Stimulated activated CD8-positive, alpha-beta memory T cell treated with anti-CD3 and anti-CD28 coated beads, Interleukin-7, amount 100 ng/mL, for 48 hours (primary cell): ENCODE measurements around the gene MEOX1.
"Not testable (repeated sequence)": the region's sequence is repeated elsewhere in the genome, so short reads cannot be mapped to it uniquely, and the experiment has no call there.

Experiments
- DNase-seq, 2 donors: peaks; one replicate each; pipeline ENCODE4 v3.0.0-alpha.2; 2020; ENCODE audit warnings: low read depth in 1 of 2; ENCODE audit errors: extremely low read depth in 1 of 2

MEOX1 gene

DNA sequence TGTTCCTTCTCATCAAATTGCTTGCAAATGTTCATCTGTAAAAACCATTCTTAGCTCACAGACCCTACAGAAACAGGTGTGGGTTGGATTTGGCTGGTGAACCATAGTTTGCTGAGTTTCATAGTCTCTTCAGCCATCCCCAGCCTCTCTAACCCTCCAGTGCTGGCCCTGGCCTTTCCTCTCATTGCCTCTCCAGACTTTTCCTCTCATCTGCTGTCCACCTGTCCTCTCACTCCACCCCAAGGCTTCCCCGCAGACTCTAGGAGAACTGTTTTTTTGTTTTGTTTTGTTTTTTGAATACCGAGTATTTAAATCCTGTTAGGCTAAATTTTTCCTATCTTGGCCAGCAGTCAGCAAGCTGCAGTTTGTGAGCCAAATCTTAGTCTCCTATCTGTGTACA lies 41.1 kb downstream of the MEOX1 start:
- DNase-seq, result no peak

DNA sequence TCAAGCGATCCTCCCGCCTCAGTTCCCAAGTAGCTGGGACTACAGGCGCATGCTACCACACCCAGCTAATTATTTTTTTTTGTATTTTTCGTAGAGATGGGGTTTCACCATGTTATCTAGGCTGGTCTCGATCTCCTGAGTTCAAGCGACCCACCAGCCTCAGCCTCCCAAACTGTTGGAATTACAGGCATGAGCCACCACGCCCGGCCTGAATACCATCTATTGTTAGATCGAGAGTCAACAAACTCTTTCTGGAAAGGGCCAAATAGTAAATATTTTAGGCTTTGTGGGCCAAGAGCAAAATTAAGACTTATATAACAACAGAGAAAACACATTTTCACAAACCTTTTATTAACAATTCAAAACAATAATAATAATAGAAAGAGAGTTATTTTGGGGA lies 41.6 kb downstream of the MEOX1 start:
- no peak for DNase-seq

DNA sequence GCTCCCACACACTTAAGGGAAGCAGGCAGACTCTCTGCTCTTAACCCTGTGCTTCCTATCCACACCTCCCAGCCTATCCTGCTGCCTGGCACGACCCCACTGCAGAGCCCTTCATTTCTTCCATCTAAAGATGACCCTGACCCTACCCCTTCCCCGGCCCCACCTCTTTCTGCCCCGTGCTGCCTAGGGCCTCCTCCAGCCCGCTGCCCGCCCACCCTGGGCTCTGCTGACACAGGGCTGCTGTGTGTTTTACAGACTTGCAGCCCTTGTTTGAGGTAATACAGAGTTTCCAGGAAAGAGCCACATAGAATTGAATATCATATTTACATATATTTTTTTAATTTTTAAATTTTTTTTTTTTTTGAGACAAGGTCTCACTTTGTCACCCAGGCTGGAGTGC lies 42.0 kb downstream of the MEOX1 start:
- no peak for DNase-seq

DNA sequence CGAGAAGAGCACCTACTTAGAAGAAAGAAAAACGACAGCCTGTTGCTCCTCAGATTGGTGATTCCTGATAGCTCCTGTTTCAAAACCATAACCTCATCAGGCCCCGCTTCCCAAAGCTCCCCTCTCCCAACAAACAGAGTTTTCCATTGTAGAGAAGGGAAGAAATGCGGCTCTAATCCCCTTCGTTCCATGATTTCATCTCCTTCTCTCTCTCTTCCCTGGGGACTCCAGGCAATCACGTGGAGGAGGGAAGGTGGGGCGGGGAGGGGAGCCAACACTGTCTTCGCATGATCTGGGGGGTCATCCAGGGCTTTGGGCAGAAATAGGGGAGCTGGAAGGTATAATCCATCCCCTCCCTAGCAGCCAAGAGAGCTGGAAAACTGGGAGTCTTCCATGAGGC lies 43.4 kb downstream of the MEOX1 start:
- DNase-seq, result no peak

DNA sequence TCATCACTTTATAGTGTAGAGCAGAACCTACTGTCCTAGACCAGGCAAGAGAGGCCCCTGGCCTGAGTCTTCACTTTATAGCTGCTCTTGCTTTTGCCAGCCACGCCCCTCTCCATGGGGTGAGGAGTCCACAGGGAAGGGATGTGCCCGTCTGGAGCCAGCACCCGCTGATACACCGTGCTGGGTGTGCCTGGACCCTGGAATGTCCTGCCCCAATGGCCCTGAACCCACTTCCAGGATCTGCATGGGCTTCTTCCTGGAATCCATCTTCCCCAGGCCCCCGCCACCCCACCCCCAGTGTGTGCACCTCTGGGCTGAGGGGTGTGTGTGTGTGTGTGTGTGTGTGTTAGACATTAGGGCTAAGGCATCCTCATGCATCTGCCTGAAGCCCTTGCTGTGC lies 44.9 kb downstream of the MEOX1 start:
- no peak for DNase-seq

DNA sequence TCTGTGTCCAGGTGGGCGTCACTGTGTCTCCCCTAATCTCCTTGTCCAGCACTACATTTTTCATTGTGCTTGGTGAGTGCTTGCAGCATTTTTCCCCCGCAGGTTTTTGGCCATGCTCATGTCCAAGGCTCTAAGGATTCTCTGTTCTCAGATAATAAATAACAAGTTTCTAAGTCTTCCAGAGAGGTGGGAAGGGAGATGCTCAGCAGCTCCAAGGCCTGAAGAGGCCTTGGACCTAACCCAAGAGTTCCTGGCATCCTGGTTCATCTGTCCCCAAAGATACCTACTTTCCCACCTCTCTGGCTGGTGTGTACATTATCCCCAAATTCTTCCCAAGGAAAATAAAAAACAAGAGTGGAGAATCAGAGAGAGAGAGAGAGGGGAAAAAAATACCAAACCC lies 45.3 kb downstream of the MEOX1 start:
- no peak for DNase-seq

DNA sequence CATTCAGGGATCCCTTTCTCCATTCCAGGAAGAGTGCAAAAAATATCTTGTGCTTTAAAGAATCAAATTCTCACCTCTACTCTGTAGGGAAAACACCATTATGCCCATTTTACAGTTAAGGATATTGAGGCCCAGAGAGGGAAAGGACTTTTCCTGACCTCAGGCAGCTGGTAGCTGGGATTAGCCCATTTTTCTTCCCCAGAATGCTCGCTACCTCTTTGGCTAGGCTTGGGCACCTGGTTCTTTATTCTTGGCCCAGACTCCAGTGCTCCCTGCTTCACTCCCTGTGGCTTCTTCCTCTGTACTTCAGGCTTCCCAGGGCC lies 45.7 kb downstream of the MEOX1 start:
- DNase-seq, result no peak

DNA sequence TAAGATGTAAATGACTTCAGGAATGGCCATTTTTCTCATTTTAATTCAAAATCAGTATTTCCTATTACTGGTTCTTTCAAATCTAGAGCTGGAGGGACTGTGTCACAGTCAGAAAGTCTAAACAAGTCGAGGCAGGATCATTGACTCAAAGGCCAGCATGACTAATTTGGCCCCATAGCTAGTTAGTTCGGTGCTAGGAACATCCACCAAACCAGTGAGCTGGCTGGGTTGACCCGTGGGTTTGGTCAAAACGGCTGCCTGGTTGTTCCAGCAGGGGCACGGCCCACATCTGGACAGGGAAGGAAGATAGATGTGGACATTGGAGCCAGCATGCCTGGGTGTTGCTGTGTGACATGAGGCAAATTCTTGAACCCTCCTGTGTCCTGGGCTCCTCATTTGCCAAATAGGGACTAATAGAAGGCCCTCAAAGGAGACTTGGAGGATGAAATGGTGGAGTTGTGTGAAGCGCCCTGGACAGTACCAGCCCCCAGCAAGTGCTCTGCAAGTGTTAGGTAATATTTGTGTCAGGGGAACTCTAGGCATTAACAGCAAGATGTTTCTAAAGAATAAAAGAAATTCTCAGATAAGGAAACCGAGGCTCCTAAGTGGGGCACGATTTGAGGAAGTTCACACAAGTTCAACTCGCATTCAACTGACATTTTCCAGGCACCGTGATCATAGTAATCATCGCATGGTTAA lies 46.2 kb downstream of the MEOX1 start:
- DNase-seq, result no peak

DNA sequence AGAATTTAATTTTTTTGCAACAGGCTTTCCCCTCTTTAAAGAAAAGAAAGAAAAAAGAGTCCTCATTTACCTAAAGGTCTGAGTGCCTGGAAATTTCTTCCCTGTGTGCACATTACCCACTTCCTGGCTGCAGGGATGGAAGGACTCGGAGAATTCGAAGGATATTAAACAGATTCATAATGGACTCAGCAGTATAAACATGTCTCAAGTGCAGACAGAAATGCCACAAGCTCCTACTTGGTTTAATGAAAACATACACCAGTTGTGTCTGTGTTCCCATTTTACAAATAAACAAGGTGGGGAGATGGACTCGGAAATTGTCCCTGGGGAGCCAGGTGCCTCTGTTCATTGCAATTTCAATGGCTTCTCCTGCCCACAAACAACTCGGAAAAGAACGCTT lies 47.2 kb downstream of the MEOX1 start:
- no peak for DNase-seq

DNA sequence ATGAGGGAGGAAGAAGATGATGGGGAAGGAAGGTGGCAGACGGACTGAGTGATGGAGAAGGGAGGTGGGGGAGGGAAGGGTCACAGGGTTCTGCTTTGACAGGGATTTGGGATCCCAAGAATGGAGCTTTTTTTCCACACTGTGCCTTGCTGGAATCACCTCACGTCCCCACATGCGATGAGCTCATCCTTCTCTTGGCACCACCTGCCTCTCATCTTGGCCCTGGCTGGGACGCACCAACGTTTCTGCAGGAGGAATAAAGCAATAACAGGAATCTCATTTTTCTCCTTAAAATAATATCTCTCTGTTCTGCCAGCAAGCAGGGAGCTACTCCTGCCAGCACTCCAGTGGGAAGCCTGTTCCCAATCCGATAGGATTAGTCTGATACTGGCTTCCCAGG lies 47.8 kb downstream of the MEOX1 start:
- no peak for DNase-seq

DNA sequence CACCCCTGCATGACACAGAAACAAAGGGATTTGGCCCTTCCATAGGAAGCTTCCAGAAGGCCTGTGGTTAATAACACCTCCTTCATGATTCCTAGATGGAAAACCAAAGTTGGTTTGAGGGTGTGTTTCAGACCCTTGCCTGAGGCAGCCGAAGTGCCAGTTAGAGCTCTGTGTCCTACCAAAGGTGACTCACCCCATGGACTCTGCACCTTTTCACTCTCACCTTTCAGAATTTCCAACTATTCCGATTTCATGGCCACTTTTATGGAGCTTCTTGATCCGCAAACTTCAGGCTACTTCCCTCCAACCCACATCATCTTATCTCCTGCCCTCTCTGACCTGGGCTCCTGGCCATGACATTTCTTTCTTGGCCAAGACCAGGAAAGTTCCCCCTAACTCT lies 49.2 kb downstream of the MEOX1 start:
- no peak for DNase-seq

DNA sequence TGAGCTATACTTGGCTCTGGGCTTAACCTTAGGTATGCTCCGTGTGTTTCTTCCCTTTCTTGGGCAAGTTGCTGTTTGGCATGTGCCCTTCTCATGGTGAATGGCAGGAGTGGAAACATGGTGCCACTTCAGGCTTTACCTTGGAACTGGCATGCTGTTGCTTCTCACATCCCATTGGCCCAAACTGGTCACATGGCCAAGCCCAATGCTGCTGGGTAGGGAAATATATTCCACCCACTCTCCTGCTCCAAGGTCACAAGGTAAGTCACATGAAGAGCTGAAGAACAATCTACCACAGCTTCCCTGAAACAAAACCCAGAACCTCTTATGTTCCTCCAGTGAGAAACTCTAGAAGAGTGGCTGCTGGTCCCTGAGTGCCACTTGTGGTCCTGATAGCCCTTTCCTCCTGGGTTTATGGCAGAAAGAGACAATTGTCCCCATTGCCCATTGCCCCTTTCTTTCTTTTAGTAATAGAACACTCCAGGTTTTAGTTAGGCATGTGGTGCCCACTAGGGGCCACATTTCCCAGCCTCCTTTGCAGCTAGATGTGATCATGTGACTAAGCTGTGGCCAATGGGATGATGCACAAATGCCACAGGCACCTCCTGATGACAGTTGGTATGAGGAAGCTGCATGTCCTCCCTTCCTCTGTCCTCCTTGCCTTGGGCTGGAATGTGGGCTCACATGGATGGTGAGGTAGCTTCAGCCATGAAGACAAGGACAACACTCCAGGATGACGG lies 50.3 kb downstream of the MEOX1 start:
- no peak for DNase-seq

DNA sequence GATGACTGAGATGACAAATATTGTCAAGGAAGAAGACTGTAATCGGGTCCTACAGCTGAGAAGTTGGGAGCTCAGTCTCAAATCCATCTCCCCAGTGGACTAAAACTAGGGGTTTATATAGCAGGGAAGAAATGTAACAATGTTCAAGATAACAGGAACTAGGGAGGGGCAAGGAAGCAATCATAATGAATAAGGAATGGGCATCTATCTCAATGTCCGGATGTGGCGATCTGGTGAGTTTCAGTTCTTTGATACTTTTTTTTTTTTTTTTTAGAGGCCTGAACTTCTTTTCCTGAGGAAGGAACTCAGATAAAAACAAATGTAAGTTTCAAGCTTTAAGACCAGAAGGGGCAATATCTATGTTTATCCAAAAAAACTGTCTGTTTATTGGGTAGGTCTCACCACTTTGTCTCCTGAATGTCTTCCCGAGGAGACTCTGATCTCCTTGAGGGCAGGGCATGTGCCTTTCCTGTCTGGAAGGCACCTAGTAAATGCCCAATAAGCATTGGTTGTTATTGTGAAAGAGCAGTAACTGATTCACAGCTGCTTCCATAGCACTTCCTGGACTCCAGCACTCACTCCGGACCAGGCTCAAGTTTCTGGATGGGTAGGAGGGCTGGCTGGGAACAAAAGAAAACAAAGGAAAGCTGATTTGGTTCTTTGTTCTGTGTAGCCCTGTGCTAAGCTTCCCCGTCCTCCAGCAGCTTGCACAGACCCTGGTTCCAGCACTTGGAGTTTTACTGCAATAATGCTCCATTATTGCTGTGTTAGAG lies 51.9 kb downstream of the MEOX1 start:
- DNase-seq, result no peak

DNA sequence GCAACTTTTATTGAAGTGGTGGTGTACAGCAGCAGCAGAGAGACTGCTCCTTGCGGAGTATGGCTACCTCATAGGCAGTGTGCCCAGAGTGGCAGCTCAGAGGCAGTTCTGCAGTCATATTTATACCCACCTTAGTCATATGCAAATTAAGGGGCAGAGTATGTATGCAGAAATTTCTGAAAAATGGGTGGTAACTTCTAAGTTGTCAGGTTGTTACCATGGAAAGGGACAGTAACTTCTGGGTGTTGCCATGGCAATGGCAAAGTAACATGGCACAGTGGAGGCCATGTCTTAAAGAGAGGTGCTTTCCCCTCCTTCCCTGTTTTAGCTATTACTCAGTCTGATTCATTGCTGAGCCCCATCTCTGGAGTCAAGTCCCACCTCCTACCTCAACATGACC lies 53.4 kb downstream of the MEOX1 start:
- peak; percentile 18 to 71 for DNase-seq

DNA sequence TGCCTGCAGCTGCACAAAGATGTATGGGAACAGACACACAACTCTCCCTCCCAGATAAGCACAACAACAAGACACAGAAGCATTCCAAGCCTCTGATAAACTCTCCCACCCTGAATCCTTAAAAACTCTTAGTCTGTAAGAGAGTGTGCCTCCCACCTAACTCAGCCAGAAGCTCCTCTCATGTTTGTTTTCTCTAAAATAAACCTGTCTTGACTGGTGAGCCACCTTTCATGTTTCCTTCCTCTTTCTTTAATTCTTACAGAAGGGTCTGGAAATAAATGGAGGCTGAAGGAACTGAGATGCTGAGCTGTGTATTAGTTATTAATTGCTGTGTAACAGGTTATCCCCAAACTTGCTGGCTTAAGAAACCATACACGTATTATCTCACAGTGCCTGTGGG lies 57.2 kb downstream of the MEOX1 start:
- no peak for DNase-seq

DNA sequence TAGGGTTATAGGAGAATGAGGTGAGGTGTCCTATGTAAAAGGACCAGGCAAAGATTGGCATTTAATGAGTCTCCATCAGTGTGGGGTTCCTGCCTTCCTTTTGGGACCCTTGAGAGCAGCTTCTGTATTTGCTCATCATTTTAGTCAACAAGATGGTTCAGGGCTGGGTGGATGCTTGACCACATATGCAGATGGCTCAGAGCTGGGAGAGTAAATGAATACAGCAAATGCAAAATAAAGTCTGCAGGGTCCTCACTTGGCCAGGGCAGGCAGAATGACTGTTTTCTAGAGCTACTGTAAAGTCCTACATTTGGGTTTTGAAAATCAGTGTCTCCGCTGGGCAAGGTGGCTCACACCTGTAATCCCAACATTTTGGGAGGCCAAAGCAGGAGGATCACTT lies 58.4 kb downstream of the MEOX1 start:
- no peak for DNase-seq

DNA sequence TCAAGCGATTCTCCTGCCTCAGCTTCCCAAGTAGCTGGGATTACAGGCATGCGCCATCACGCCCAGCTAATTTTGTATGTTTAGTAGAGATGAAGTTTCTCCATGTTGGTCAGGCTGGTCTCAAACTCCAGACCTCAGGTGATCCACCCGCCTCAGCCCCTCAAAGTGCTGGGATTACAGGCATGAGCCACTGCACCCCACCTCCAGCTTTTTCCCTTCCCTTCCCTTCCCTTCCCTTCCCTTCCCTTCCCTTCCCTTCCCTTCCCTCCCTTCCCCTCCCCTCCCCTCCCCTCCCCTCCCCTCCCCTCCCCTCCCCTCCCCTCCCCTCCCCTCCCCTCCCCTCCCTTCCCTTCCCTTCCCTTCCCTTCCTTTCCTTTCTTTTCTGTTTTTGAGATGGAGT lies 59.2 kb downstream of the MEOX1 start:
- DNase-seq, result not testable (repeated sequence)

DNA sequence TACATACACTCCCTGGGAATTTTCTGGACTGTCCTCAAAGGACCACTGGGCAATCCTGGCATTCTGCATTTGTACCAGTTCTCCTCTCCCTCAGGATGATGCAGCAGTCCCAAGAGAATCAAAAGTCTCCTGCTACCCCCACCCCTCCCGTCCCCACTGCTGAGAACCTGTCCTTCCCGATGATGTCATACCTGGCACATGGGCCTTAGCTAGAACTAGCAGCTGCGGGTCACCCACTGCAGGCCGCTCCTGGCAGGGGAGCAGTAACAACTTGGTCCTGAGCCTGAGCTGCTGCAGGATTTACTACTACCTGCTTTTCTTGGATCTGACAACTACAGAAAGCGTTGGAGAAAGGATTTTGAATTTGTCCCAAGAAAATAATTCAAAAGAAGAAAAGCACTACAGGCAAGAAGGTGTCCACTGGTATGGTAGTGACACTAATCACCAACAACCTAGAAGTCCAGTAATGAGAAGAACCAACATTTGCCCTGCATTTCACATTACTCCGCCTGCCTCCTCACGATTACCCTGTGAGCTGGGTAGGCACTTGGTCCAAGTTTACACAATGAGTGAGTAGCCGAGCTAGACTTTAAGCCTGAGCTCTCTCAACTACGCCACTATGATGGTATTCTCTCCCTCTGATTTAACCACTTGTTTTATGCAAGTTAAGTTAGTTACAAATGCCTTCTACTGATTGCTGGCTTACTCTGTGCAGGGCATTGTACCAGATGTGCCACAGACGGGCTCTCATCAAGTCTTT lies 60.3 kb downstream of the MEOX1 start:
- DNase-seq, result no peak

DNA sequence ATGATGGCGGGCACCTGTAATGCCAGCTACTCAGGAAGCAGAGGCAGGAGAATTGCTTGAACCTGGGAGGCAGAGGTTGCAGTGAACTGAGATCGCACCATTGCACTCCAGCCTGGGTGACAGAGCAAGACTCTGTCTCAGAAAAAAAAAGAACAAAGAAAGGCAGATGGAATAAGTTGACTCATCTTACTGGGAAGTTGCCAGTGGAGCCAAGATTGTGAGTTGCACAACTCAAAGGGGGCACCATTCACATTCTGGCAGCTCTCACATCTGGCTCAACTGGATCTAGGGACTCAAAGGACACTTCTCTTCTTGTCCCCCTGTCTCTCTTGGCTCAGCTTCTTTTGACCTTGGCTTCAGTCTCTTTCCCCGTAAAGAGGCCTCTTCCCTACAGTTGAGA lies 61.9 kb downstream of the MEOX1 start:
- DNase-seq, result no peak

DNA sequence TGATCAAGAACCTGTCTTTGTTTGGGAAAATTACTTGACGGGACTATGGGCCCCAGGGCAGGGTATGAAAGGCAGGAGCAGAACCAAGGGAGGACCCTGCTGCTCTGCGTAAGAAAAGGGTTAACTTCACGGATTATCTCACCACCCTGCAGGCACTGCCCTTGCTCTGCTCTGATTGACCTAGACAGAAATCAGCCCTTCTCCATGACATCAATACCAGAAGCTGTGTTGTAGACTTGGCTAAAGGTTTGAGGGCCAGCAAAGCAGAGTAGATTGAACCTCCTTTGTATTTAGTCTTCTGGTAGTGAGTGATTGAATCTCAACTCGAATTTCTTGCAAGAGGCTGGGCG lies 62.7 kb downstream of the MEOX1 start:
- DNase-seq, result no peak

DNA sequence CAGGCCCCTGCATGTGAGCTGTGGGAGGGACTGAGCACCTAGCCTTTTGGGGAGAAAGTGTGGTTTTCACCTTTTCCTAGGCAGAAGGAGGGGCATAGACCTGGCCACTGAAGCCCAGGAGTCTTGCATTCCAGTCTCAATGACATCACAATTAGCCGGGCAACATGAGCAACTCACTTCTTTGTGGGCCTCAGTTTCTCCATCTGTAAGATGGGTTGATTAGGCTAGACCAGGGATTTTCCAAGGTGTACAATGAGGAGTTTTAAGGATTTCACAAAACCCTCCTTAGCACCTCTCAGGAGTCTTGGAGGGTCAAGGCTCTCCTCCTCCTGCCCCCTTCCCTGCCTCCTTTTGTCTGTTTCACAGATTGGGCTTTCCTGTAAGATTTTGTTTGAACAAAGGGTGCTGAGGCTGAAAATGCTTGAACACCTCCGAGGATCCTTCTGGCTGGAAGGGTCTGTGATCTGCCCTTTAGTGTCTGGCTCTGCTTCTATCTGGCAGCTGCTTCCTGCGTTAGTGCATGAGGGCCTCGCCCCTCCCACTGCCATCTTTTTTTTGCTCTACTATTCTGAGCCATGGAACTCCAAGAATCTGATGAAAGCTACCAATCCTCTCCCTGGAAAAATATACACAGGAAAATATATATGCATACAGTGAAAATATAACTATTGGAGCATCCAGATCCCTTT lies 63.2 kb downstream of the MEOX1 start:
- no peak for DNase-seq
